Neural progenitor cell (in vitro differentiated cells): Measurements from ENCODE around the gene PDIA5.

Experiments
- EZH2 ChIP-seq: fragments of 200-600 bp; sonication (generic); IDR thresholded peaks from 2 replicates; pipeline ENCODE4 v1.6.1; 2017; ENCODE audit warnings: antibody characterized with exemption, mild to moderate bottlenecking, moderate library complexity
- EZH2phosphoT487 ChIP-seq: fragments of 200-600 bp; sonication (generic); IDR thresholded peaks from 2 replicates; pipeline ENCODE4 v1.6.1; 2017; ENCODE audit warnings: antibody characterized with exemption
- TF ChIP-seq, protein P1 (sequence below): fragments of 200-600 bp; sonication (generic); IDR thresholded peaks from 2 replicates; pipeline ENCODE4 v1.5.1; 2017; ENCODE audit warnings: antibody characterized with exemption, mild to moderate bottlenecking

- TF ChIP-seq, protein P1, sequence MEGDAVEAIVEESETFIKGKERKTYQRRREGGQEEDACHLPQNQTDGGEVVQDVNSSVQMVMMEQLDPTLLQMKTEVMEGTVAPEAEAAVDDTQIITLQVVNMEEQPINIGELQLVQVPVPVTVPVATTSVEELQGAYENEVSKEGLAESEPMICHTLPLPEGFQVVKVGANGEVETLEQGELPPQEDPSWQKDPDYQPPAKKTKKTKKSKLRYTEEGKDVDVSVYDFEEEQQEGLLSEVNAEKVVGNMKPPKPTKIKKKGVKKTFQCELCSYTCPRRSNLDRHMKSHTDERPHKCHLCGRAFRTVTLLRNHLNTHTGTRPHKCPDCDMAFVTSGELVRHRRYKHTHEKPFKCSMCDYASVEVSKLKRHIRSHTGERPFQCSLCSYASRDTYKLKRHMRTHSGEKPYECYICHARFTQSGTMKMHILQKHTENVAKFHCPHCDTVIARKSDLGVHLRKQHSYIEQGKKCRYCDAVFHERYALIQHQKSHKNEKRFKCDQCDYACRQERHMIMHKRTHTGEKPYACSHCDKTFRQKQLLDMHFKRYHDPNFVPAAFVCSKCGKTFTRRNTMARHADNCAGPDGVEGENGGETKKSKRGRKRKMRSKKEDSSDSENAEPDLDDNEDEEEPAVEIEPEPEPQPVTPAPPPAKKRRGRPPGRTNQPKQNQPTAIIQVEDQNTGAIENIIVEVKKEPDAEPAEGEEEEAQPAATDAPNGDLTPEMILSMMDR: peak; percentile 63
- peak; percentile 24 for TF ChIP-seq EZH2
- TF ChIP-seq EZH2phosphoT487: no peak
Measured at GRCh38 chr3:123027292-123028232, 39.3 kb upstream of the PDIA5 start, which contains the start of gene SEMA5B.
